Mucosa of descending colon (tissue), 3 donors: ENCODE measurements around the gene ADAMTS19. TPM values are rescaled to one million over a fixed set of nuclear protein-coding genes. Genes with fewer than 3 reads are reported as not detected.

Experiments
- ATAC-seq: fragments of 200-7000 bp; cut with Tn5 transposase; one replicate; pipeline ENCODE4 v1.9.1; 2020; ENCODE audit warnings: mild to moderate bottlenecking, moderate library complexity
- DNase-seq, 3 donors: peaks; one replicate each; pipeline ENCODE4 v3.0.0-alpha.2; 2020
- H3K36me3 ChIP-seq: fragments of 200-600 bp; one replicate; pipeline ENCODE4 v1.8.0; 2021; ENCODE audit warnings: low read depth, mild to moderate bottlenecking
- H3K4me1 ChIP-seq: fragments of 200-600 bp; one replicate; pipeline ENCODE4 v1.8.0; 2021; ENCODE audit warnings: low read depth, mild to moderate bottlenecking
- H3K4me3 ChIP-seq: fragments of 200-600 bp; one replicate; pipeline ENCODE4 v1.8.0; 2021; ENCODE audit warnings: mild to moderate bottlenecking
- H3K9me3 ChIP-seq: fragments of 200-600 bp; one replicate; pipeline ENCODE4 v1.8.0; 2021; ENCODE audit warnings: mild to moderate bottlenecking
- intact Hi-C, 2 donors: fragments of 100-400 bp; cut with DNase I in 1 of 2; cut with micrococcal nuclease in 1 of 2; formaldehyde crosslinking; loops; one replicate each; pipeline versions ENCODE4 v1.11.0 to v1.11.1; 2022; cut with DNase I, micrococcal nuclease
- total RNA-seq, 3 donors: library from RNA; stranded (reverse); fragmentation: NEBNext Ultra II Directional in 2 of 3; extraction: Animal tissue kit (Norgen Biotek cat#: 25700) in 2 of 3; gene quantifications; one replicate each; pipeline versions ENCODE4 v1.2.1 to v1.2.4, GENCODE V29; 2021 to 2023
- TF ChIP-seq, protein P1 (sequence below): fragments of 200-600 bp; IDR thresholded peaks from one replicate; pipeline ENCODE4 v1.8.0; 2022; ENCODE audit warnings: antibody characterized with exemption, mild to moderate bottlenecking
- donor health status: DM: no; HTN: no; CAD: no; lungs with moderate emphysema.
- donor health status: DM: no; HTN: no; CAD: no.
- donor health status: DM: no; HTN: yes; CAD: no.

The ADAMTS19 gene
- total RNA-seq, 3 donors from 2014 or later = 0.12 to 1.6 (median 0.75) TPM

DNA sequence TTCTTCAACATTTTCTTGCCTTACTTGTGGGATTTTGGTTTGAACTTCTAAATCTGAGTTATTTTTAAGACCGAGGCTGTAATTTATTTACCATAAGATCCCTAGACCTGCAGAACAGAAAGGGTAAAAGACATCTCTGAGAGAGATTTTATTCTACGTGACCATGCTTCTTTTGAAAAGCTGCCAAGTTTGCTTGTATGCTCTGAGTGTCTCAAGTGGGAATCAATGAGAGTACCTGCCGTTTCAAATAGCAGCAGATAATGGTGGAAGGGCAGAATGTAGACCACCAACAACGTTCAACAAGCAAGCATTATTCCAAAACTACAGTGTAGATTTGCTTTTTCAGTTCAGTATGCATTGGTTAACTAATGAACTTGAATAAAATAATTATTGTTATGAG is 179.2 kb downstream of the ADAMTS19 start:
- intact Hi-C loops = no loop called here
- no peak for DNase-seq
- H3K4me3 ChIP-seq = no peak overlapping the region
- no peaks in the 10 kb centered on the region for H3K9me3 ChIP-seq
- ATAC-seq = no peak
- TF ChIP-seq, protein P1, sequence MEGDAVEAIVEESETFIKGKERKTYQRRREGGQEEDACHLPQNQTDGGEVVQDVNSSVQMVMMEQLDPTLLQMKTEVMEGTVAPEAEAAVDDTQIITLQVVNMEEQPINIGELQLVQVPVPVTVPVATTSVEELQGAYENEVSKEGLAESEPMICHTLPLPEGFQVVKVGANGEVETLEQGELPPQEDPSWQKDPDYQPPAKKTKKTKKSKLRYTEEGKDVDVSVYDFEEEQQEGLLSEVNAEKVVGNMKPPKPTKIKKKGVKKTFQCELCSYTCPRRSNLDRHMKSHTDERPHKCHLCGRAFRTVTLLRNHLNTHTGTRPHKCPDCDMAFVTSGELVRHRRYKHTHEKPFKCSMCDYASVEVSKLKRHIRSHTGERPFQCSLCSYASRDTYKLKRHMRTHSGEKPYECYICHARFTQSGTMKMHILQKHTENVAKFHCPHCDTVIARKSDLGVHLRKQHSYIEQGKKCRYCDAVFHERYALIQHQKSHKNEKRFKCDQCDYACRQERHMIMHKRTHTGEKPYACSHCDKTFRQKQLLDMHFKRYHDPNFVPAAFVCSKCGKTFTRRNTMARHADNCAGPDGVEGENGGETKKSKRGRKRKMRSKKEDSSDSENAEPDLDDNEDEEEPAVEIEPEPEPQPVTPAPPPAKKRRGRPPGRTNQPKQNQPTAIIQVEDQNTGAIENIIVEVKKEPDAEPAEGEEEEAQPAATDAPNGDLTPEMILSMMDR = no peak
- H3K4me1 ChIP-seq = no peaks in the 10 kb centered on the region
- H3K36me3 ChIP-seq = no peaks in the 10 kb centered on the region

GRCh38 chr5:129652349-129653056 is 192.4 kb downstream of the ADAMTS19 start:
- H3K36me3 ChIP-seq = no peaks in the 10 kb centered on the region
- TF ChIP-seq, protein P1 = no peak
- ATAC-seq (no peak), DNase-seq (no peak)
- intact Hi-C loops = no loop called here
- no peak overlapping the region for H3K4me3 ChIP-seq
- H3K4me1 ChIP-seq = no peaks in the 10 kb centered on the region
- H3K9me3 ChIP-seq = no peaks in the 10 kb centered on the region

DNA sequence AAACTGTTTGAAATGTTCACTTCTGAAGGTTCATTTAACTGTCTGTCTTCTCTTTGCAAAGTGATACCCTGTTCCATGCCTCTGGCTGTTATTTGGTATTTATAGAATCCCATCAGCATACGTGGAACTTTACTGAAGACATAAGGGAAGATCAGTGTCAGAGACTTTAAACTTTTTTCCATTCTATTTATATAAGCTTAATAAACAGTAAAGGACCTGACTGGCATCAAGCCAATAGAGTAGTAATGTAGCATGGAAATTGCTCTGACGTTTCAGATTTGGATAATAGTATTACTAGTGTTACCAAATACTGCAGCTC is 192.9 kb downstream of the ADAMTS19 start:
- intact Hi-C loops = no loop called here
- Histone ChIP-seq H3K4me3 (no peak overlapping the region), H3K9me3 (no peaks in the 10 kb centered on the region), H3K36me3 (no peaks in the 10 kb centered on the region), H3K4me1 (no peaks in the 10 kb centered on the region)
- TF ChIP-seq, protein P1 = no peak
- ATAC-seq (no peak), DNase-seq (no peak)

DNA sequence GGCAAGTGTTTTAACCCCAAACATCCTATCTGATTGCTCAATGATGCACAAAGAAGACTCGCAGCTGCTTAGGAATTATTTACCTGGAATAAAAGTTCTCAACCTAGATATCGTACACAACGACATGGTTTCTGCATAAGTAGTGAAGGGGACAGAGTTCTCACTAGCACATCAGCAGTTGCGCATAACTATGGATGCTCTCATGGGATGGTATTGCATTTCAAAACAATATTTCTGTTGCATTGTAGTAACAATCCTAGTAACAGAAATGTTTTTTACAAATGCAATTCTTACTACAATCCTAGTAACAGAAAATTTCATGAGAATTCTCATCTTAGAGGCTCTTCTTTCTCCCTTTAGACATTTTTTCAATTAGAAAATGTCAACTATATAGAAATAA is 193.3 kb downstream of the ADAMTS19 start:
- intact Hi-C loops = no loop called here
- TF ChIP-seq, protein P1 = no peak
- DNase-seq (no peak), ATAC-seq (no peak)
- H3K4me1 ChIP-seq = no peaks in the 10 kb centered on the region
- H3K36me3 ChIP-seq = no peaks in the 10 kb centered on the region
- no peaks in the 10 kb centered on the region for H3K9me3 ChIP-seq
- H3K4me3 ChIP-seq = no peak overlapping the region

DNA sequence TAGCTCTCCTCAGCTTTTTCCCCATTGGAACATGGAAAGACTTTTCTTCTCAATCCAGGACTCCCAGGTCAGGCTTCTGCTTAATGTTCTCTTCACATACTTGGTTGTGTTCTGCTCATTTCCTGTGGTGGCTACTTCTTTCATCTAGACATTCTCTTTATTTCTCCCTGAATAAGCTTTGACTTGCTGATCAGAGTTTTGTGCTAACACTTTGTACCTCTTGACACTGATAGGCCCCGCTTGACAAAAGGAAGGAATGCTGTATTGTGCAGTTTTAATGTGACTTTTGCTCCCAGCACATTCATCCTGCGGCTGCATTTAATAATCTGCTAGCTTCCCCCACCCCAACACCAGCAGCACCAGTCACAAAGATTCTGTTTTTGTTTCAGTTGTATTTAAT is 196.9 kb downstream of the ADAMTS19 start:
- H3K4me1 ChIP-seq = no peaks in the 10 kb centered on the region
- DNase-seq (no peak), ATAC-seq (no peak)
- H3K4me3 ChIP-seq = no peak overlapping the region
- TF ChIP-seq, protein P1 = no peak
- H3K36me3 ChIP-seq = no peaks in the 10 kb centered on the region
- intact Hi-C loops = no loop called here
- H3K9me3 ChIP-seq = no peaks in the 10 kb centered on the region

DNA sequence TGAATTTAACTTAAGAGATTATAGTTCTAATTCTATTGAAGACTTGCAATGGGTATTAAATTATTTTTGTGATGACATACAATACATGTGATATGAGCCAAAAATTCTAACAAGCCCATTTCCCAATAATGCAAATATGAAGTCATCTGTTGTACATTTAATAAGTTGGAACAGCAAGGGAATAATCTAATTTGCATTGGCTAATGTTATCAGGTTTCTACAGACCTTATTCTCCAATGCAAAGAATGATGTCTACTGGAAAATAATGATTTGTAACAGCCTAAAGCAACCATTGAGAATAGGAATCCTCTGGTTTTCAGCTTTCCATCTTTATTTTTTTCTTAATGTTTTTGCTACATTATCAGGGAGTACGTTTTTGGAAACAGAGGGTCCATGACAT is 198.7 kb downstream of the ADAMTS19 start:
- Histone ChIP-seq H3K9me3 (no peaks in the 10 kb centered on the region), H3K4me1 (no peaks in the 10 kb centered on the region), H3K4me3 (no peak overlapping the region), H3K36me3 (no peaks in the 10 kb centered on the region)
- TF ChIP-seq, protein P1 = no peak
- DNase-seq = no peak
- no peak for ATAC-seq
- intact Hi-C loops = no loop called here
